Bronchial epithelial cell (primary cell): ENCODE measurements around the gene RAD51B. TPM values are rescaled to one million over a fixed set of nuclear protein-coding genes. Genes with fewer than 3 reads are reported as not detected.

ENCODE experiments used
- DNase-seq: peaks from one replicate; pipeline ENCODE4 v3.0.0-alpha.2; 2010; ENCODE audit warnings: low read depth
- FAIRE-seq: peaks from 2 replicates; lab custom pipeline; 2011; peaks lifted over from hg19 to GRCh38; lab: Jason Lieb, UNC
- H3K27me3 ChIP-seq: 2 replicates; pipeline ENCODE4 v1.5.1; 2011; ENCODE audit warnings: low read length; ENCODE audit not compliant: control insufficient read depth, insufficient read depth
- H3K36me3 ChIP-seq: 2 replicates; pipeline ENCODE4 v1.5.1; 2011; ENCODE audit warnings: low read length; ENCODE audit not compliant: control insufficient read depth, insufficient read depth
- H3K4me3 ChIP-seq: 2 replicates; pipeline ENCODE4 v1.5.1; 2011; ENCODE audit warnings: mild to moderate bottlenecking, low read depth, low read length, control low read depth
- total RNA-seq: library from RNA; depleted of rRNA; stranded (reverse); fragments of >200 nt; gene quantifications from 2 replicates; pipeline ENCODE4 v1.2.1, GENCODE V29; 2014
- TF ChIP-seq, protein P1 (sequence below): IDR thresholded peaks from 2 replicates; pipeline ENCODE4 v1.5.1; 2011; ENCODE audit warnings: mild to moderate bottlenecking, moderate library complexity, low read length, control low read depth, inconsistent platforms; ENCODE audit not compliant: insufficient read depth, severe bottlenecking

The RAD51B gene
- total RNA-seq, 1 donor from 2014 or later: 12.1 TPM

DNA sequence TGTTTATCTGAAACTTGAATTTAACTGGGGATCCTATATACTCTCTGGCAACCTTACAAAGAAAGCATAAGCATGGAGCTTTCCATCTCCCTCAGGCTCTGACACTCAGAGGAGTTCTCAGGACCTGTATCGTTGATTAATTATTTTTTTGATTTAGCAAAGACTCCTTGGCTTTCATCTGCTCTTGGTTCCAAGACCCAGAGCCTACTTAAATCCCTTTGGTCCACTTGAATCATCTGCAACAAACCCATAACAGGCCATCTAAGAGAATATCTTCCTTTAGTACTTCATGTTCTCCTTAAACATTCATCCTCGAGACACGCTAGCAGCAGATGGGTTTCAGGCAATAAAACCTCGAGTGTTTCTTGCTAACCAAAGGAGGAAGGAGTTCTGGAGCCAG, 887.9 kb downstream of the RAD51B start:
- Histone ChIP-seq H3K4me3 (no peak overlapping the region), H3K36me3 (no peaks in the 10 kb centered on the region), H3K27me3 (no peaks in the 10 kb centered on the region)
- TF ChIP-seq, protein P1, sequence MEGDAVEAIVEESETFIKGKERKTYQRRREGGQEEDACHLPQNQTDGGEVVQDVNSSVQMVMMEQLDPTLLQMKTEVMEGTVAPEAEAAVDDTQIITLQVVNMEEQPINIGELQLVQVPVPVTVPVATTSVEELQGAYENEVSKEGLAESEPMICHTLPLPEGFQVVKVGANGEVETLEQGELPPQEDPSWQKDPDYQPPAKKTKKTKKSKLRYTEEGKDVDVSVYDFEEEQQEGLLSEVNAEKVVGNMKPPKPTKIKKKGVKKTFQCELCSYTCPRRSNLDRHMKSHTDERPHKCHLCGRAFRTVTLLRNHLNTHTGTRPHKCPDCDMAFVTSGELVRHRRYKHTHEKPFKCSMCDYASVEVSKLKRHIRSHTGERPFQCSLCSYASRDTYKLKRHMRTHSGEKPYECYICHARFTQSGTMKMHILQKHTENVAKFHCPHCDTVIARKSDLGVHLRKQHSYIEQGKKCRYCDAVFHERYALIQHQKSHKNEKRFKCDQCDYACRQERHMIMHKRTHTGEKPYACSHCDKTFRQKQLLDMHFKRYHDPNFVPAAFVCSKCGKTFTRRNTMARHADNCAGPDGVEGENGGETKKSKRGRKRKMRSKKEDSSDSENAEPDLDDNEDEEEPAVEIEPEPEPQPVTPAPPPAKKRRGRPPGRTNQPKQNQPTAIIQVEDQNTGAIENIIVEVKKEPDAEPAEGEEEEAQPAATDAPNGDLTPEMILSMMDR: no peak
- no peak for FAIRE-seq
- no peak for DNase-seq

DNA sequence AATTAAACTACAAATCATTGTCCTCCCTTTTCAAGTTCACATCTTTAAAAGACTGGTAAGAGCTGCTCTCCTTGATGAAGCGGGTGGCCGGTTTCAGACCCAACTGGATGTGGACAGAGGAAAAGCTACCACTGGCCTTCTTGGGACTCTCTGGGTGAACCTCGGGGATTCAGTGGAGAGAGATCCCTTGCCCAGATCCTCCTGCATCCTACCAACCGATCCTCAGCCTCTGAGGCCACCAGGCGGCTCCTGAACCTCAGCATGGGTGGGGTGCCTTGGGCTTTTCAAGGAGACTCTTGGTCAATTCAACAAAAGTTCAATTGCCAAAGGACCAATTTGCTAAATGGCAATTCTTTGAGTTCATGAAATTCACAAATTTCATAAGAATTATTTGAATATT, 888.8 kb downstream of the RAD51B start:
- no peak for DNase-seq
- TF ChIP-seq, protein P1: no peak

DNA sequence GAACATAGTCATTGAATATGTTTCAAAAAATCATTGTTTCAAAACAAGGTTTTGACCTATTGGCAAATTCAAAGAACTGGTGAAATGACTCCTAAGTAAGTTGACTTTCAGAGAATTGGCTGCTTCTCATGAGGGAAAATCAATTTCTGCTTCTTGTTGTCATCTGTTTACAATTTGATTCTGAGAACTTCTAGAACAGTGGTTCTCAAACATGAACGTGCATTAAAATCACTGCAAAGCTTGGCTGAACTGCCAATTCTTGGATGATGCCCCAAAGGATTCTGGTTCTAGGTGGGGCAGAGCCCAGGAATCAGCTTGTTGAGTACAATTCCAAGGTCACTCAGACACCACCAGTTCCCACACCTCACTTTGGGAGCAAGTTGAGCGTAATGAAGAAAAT, 889.4 kb downstream of the RAD51B start:
- H3K27me3 ChIP-seq: no peaks in the 10 kb centered on the region
- DNase-seq (no peak), FAIRE-seq (no peak)
- TF ChIP-seq, protein P1: no peak
- H3K4me3 ChIP-seq: no peak overlapping the region
- H3K36me3 ChIP-seq: no peaks in the 10 kb centered on the region

More for the DNA sequence above, 888.8 kb downstream of the RAD51B start:
- Histone ChIP-seq H3K36me3 (no peaks in the 10 kb centered on the region), H3K27me3 (no peaks in the 10 kb centered on the region), H3K4me3 (no peak overlapping the region)
- FAIRE-seq: no peak

DNA sequence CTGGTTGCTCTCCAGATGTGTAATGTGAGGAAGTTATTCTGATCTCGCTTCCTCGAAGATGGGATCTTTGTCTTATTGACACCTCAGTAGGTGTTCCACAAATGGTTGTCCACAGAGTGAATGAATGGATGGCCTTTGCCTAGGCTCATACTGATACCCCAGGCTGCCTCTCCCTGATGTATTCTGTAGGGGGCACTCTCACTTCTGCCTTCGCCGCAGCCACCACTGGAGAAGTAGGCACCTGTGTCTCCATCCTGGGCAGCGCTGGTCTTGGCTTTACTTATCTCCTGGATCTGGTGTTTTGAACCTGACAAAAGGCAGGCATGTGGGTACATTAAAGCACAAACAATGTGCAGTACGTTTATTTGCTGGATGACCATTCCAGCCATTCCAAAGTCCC, 891.2 kb downstream of the RAD51B start:
- TF ChIP-seq, protein P1: no peak
- FAIRE-seq: peak; percentile 60
- DNase-seq: no peak
- no peaks in the 10 kb centered on the region for H3K27me3 ChIP-seq
- H3K36me3 ChIP-seq: no peaks in the 10 kb centered on the region
- H3K4me3 ChIP-seq: no peak overlapping the region

DNA sequence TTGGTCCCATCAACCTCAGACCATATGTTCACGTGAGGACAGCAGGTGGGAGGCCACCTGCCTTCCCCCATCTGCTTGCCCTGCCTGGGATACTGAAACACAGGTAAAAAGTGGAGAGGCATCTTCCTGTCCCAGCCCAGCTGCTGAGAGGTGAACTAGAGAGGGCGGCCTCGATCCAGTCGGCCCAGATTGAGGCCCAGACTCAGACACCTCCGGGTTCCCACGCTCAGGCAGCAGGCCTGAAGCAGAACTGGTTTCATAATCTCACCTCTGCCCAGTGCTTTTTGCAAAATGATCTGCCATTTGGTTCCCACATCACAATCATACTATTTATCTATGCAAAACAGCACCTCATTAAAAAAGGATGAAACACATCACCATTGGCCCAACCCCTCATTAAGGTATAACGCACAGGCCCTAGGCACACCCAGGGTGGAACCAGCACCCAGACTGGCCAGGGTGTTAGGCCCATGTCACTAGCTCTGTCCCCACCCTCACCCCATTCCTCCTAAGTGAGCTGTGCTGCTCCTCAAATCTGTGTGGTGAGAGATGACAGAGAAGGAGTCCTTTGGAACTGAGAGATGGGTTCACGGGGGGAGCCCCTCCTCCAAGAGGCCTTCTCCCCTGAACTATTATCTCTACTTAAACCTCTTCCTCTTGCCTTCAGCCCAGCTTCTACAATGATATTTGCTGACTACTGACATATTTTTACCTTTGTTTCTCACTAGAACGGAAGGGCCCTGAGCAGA, 892.2 kb downstream of the RAD51B start:
- Histone ChIP-seq H3K36me3 (no peaks in the 10 kb centered on the region), H3K4me3 (no peak overlapping the region), H3K27me3 (no peaks in the 10 kb centered on the region)
- no peak for FAIRE-seq
- no peak for DNase-seq
- TF ChIP-seq, protein P1: no peak

DNA sequence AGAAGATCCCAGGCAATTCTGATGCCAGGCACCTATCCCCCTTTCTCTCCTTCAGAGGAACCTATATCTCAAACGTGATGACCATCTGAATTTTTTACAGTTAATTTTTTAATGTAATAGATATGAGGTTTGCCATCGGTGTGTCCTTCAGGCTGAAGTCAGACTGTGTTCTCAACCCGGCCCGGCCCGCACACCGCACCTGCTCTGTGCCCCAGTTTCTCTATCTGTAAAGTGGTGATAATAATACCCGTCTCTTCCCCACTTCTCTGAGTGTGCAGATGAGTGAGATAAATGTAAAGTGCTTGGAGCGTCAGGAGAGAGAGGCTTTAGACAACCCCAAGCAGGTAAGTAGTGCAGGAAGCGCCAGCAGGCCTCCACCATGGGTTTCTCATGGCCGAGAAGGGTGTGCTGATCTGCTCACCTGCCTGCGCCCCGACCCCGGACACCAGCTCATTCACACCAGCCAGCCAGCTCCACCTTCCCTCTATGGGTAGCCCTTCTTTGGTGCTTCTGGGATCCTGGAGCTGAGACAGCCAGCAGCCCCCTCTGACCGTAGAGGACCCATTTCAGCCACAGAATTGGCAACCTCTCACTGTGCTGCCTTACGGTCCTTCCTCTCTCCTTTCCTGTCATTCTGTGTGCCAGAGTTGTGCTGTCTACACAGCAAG, 893.3 kb downstream of the RAD51B start:
- Histone ChIP-seq H3K4me3 (no peak overlapping the region), H3K36me3 (no peaks in the 10 kb centered on the region), H3K27me3 (no peaks in the 10 kb centered on the region)
- TF ChIP-seq, protein P1: no peak
- DNase-seq (no peak), FAIRE-seq (no peak)
